ENCODE data around the gene BMPR1B.

The BMPR1B gene

DNA sequence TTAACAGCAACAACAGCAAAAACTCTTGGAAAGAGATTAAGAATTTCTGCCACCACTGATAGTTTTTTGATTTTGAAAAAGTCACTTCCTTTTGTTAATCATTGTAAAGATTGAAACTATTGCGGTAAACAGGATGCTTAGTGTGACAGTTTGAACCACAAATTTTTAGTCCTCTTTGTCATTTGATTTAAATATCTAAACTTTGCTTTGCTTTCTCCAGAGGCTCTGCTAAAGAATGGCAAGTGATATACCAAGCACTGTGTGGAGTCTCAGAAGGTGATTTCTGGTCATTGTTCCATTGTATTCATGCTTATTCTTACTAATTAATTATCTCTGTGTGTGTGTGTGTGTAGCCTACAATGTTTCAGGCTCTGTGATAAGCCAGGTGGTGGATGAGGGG lies 155.6 kb downstream of the BMPR1B start:
- no peak overlapping the region for H3K27ac ChIP-seq
- H3K4me3 ChIP-seq (ENCODE audit: low read depth, low read length) = no peak overlapping the region
- no peaks in the 10 kb centered on the region for H3K27me3 ChIP-seq (ENCODE audit: insufficient read depth, low read depth, severe bottlenecking)
- no peak for DNase-seq
- no peaks in the 10 kb centered on the region for H3K9me3 ChIP-seq (ENCODE audit: severe bottlenecking)
- TF ChIP-seq CTCF (IDR thresholded peaks at IDR 0.05; ENCODE audit: low read depth, low read length) = no peak
- H3K36me3 ChIP-seq = no peaks in the 10 kb centered on the region

GRCh38 chr4:94917146-94917545 lies 159.4 kb downstream of the BMPR1B start:
- Histone ChIP-seq H3K4me3 (ENCODE audit: low read depth, low read length) (no peak overlapping the region), H3K36me3 (no peaks in the 10 kb centered on the region), H3K27ac (no peak overlapping the region), H3K27me3 (ENCODE audit: insufficient read depth, low read depth, severe bottlenecking) (no peaks in the 10 kb centered on the region), H3K9me3 (ENCODE audit: severe bottlenecking) (no peaks in the 10 kb centered on the region)
- DNase-seq = no peak
- no peak for TF ChIP-seq CTCF (IDR thresholded peaks at IDR 0.05; ENCODE audit: low read depth, low read length)

DNA sequence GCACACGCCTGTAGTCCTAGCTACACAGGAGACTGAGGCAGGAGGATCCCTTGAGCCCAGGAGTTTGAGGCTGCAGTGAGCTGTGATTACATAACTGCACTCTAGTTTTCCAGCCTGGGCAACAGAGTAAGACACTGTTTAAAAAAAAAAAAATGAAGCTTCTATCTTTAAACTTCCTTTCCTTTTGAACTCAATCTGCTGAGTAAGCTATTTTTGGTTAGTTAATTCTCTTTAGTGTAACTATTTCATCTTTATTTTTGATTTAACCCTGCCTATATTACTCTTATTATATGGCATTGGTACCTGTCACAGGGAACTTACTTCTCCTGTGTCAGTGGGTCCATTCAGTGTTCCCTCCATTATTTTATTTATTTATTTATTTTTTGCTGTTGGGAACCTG lies 160.8 kb downstream of the BMPR1B start:
- Histone ChIP-seq H3K27me3 (ENCODE audit: insufficient read depth, low read depth, severe bottlenecking) (no peaks in the 10 kb centered on the region), H3K9me3 (ENCODE audit: severe bottlenecking) (no peaks in the 10 kb centered on the region), H3K4me3 (ENCODE audit: low read depth, low read length) (no peak overlapping the region), H3K27ac (no peak overlapping the region), H3K36me3 (no peaks in the 10 kb centered on the region)
- no peak for TF ChIP-seq CTCF (IDR thresholded peaks at IDR 0.05; ENCODE audit: low read depth, low read length)
- no peak for DNase-seq

DNA sequence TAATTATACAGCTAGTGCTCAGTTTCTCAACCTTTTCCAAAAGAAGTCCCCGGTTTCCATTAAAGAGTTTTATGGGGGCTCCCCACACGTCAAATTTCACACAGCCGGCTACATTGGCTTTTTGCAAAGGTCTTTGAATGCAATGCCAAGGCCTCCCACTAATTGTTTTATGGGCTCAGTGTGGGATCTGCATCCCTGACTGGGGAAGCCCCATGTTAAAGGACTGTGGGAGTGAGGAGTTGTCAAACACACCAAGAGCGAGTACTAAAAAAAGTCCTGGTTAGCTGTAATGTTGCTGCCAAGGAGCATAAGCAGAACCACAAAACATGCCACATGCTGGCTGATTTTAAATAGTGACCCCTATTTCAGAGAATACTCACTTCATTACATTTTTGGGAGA lies 162.6 kb downstream of the BMPR1B start:
- DNase-seq = no peak
- H3K27me3 ChIP-seq (ENCODE audit: insufficient read depth, low read depth, severe bottlenecking) = no peaks in the 10 kb centered on the region
- no peak overlapping the region for H3K4me3 ChIP-seq (ENCODE audit: low read depth, low read length)
- no peak overlapping the region for H3K27ac ChIP-seq
- no peaks in the 10 kb centered on the region for H3K9me3 ChIP-seq (ENCODE audit: severe bottlenecking)
- H3K36me3 ChIP-seq = no peaks in the 10 kb centered on the region
- TF ChIP-seq CTCF (IDR thresholded peaks at IDR 0.05; ENCODE audit: low read depth, low read length) = no peak

DNA sequence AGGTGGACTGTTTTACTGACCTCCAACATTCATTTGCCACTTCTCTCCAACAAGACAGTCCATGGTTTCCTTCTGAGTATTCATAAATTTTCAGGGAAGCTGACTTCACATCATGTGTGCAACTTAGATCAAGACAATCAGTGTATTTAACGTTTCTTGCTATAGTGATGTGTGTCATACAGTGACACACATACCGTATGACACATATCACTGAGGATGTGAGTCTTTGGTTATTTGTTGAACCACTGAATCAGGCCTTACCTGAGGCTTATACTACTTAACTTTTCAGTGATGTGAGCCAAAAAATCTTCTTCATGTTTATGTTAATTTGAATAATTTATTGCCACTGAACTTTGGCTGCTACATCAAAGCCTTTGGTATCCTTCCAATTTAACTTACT lies 166.8 kb downstream of the BMPR1B start:
- Histone ChIP-seq H3K27ac (no peak overlapping the region), H3K36me3 (no peaks in the 10 kb centered on the region), H3K4me3 (ENCODE audit: low read depth, low read length) (no peak overlapping the region), H3K27me3 (ENCODE audit: insufficient read depth, low read depth, severe bottlenecking) (no peaks in the 10 kb centered on the region), H3K9me3 (ENCODE audit: severe bottlenecking) (no peaks in the 10 kb centered on the region)
- no peak for DNase-seq
- TF ChIP-seq CTCF (IDR thresholded peaks at IDR 0.05; ENCODE audit: low read depth, low read length) = no peak

DNA sequence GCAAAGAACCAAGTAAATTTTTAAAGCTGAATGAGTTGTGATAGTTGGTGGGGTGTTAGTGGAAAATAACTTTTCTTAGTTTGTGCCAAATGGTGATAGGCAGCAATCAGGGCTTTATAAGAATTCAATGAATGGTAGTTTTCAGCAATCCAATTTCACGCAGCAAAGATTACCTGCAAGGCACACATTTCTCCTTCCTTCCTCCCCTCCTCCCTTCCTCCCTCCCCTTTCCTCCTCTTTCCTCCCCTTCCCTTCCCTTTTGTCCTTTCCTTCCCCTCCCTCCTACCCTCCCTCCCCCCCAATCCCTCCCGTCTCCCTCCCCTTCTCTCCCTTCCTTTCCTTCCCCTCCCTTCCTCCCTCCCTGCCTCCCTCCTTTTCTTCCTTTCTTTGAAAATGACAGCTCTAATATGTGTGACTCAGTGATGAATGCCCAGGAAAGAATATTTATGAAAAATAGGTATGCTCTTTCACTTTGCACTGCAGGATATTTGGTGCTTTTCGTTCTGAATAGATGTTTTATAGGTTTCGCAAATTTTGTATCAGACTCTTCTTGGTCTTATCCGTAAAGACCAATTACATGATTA lies 168.1 kb downstream of the BMPR1B start:
- H3K27ac ChIP-seq = no peak overlapping the region

More for the DNA sequence above, 168.1 kb downstream of the BMPR1B start:
- Histone ChIP-seq H3K27me3 (ENCODE audit: insufficient read depth, low read depth, severe bottlenecking) (no peaks in the 10 kb centered on the region), H3K9me3 (ENCODE audit: severe bottlenecking) (no peaks in the 10 kb centered on the region), H3K36me3 (no peaks in the 10 kb centered on the region), H3K4me3 (ENCODE audit: low read depth, low read length) (no peak overlapping the region)
- no peak for DNase-seq
- no peak for TF ChIP-seq CTCF (IDR thresholded peaks at IDR 0.05; ENCODE audit: low read depth, low read length)

Measured in WERI-Rb-1 (cell line).